ENCODE data around the gene DPP7.

DPP7 gene

DNA sequence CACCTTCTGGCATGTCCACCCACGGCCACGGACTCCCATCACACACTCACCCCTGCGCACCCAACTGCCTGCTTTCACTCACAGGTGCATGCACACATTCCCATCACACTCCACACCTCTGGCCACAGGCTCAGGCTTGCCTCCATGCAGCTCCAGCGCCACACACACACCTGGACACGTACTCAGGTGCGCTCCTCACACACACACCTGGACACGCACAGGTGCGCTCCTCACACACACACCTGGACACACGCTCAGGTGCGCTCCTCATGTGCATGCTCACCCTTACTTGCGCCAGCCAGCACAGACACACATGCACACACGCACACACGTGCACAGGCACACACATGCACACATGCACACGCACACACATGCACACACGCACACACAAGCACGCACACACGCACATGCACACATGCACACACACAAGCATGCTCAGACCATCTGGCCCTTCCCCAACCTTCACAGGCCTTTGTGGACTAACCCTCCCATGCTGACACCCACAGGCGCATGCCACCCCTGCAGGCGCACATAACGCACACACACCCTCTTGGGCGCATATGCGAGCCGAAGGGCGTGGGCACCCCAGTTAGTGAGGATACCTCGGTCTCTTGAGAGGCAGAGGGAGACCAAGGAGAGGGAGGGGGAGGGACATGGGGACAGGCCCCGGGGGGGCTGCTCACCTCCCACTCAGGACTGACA lies 32.7 kb upstream of the DPP7 start:
- DNase-seq (ENCODE audit: low read depth), result no peak
- TF ChIP-seq CTCF (conservative IDR thresholded peaks at IDR 0.05; ENCODE audit: low read length), result no peak
- H3K4me3 ChIP-seq (ENCODE audit: low read length), result no peak overlapping the region

DNA sequence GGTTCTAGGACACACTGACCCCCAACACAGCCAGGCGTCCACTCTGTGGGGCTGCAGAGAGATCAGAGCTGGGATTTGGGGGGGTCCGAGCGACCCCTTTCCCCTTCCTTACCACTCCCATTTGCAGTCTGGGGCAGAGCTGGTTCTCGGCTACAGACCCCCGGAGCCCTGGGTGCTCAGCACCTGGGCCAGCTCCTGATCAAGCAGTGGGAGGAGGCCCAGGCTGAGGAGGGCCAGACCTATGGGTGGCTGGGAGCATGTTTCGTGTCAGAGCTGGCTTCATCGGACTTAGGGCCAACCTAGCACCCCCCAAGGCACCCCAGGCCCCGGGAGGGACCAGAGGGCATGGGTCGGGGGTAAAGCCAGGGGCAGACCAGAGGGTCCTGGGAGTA lies 32.0 kb upstream of the DPP7 start:
- H3K4me3 ChIP-seq (ENCODE audit: low read length), result no peak overlapping the region
- no peak for TF ChIP-seq CTCF (conservative IDR thresholded peaks at IDR 0.05; ENCODE audit: low read length)
- DNase-seq (ENCODE audit: low read depth), result no peak

DNA sequence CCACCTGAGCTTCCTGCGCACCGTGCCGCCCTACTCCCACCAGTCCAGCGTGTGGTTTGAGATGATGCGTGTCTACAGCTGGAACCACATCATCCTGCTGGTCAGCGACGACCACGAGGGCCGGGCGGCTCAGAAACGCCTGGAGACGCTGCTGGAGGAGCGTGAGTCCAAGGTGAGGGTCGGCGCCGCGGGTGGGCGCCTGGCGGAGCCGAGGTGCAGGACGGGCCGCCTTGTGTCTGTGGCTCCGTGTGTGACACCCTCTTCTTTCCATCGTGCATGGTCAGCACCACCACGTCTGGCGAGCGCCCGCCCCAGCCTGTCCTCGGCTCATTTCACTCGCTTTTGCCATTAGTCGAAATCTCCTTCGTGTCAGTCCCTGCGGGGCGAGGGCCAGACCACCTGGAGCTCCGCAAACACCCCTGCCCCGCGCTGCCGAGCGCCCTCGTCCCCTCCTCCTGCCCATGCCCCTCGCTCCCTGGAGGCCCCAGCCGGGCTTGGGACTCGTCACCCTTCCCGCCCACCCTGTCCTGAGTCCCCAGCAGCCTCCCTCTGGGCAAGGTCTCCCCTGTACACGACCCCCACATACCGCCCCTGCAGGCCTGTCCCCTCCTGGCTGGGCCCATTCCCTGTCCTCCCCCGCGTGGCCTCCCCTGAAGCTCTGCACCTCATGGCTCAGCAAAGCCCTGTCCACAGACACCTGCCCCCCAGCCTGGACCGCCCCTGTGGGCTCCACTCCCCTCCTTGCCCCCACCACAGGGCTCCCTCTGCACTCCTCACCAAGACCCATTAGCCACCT lies 31.4 kb upstream of the DPP7 start:
- TF ChIP-seq CTCF (conservative IDR thresholded peaks at IDR 0.05; ENCODE audit: low read length), result no peak
- no peak overlapping the region for H3K4me3 ChIP-seq (ENCODE audit: low read length)
- no peak for DNase-seq (ENCODE audit: low read depth)

GRCh38 chr9:137143459-137143858 lies 28.9 kb upstream of the DPP7 start:
- DNase-seq (ENCODE audit: low read depth), result no peak
- H3K4me3 ChIP-seq (ENCODE audit: low read length), result no peak overlapping the region
- TF ChIP-seq CTCF (conservative IDR thresholded peaks at IDR 0.05; ENCODE audit: low read length), result no peak

- DNase-seq (ENCODE audit: low read depth), result no peak
- no peak for TF ChIP-seq CTCF (conservative IDR thresholded peaks at IDR 0.05; ENCODE audit: low read length)
- no peak overlapping the region for H3K4me3 ChIP-seq (ENCODE audit: low read length)
Measured at GRCh38 chr9:137141976-137142936, 27.7 kb upstream of the DPP7 start.

DNA sequence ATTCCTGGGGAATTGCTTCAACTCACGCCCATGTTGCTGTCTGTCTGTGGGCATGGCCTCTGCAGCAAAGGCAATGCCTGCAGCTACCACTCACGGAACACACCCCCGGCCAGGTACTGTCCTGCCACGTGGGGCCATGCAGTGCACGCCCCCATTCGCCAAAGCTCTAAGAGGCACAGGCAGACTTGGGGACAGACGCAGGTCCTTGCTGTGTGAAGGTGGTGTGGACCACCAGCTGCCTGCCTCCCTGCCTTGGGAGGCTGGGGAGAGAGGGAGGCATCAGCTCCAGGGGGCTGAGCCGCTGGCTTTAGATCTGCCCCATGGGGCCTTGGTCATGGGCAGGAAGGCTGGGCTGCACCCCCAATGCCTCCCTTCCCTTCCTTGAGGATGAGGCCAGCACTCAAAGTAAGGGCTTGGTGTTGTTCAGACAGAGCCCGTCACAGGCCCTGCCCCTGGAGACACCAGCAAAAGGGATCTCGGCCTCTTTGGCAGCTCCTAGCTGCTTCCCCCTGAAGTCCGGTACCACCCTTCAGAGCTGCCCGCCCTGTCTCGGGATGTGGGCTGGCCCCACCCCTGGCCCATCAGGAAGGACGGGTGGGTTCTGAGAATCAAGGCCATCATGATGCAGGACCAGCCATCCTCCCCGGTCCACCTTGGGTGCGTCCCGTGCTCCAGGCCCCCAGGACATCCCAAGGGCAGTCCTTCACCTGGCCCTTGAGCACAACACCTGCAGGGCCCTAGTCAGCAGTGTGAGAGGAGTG lies 26.7 kb upstream of the DPP7 start:
- DNase-seq (ENCODE audit: low read depth), result no peak
- H3K4me3 ChIP-seq (ENCODE audit: low read length), result no peak overlapping the region
- TF ChIP-seq CTCF (conservative IDR thresholded peaks at IDR 0.05; ENCODE audit: low read length), result no peak

Data from AG10803 (cell line).